Keratinocyte (primary cell): ENCODE results near the gene STK16.

Experiments
- EZH2 ChIP-seq: IDR thresholded peaks from one replicate; pipeline ENCODE4 v1.6.1; 2012; ENCODE audit warnings: inconsistent platforms, mild to moderate bottlenecking, low read length, moderate library complexity
- TF ChIP-seq, protein P1 (sequence below), 3 experiments: IDR thresholded peaks in 1 of 3; conservative IDR thresholded peaks in 1 of 3; optimal IDR thresholded peaks in 1 of 3; 2 replicates in 2 of 3; 3 replicates in 1 of 3; pipeline versions ENCODE3 to v1.5.1; 2011; ENCODE audit warnings: low read length in 3 of 3, mild to moderate bottlenecking in 3 of 3, moderate library complexity in 2 of 3, control low read depth in 1 of 3, inconsistent platforms in 1 of 3; ENCODE audit not compliant: insufficient read depth in 2 of 3; ENCODE audit errors: extremely low read depth in 1 of 3

DNA sequence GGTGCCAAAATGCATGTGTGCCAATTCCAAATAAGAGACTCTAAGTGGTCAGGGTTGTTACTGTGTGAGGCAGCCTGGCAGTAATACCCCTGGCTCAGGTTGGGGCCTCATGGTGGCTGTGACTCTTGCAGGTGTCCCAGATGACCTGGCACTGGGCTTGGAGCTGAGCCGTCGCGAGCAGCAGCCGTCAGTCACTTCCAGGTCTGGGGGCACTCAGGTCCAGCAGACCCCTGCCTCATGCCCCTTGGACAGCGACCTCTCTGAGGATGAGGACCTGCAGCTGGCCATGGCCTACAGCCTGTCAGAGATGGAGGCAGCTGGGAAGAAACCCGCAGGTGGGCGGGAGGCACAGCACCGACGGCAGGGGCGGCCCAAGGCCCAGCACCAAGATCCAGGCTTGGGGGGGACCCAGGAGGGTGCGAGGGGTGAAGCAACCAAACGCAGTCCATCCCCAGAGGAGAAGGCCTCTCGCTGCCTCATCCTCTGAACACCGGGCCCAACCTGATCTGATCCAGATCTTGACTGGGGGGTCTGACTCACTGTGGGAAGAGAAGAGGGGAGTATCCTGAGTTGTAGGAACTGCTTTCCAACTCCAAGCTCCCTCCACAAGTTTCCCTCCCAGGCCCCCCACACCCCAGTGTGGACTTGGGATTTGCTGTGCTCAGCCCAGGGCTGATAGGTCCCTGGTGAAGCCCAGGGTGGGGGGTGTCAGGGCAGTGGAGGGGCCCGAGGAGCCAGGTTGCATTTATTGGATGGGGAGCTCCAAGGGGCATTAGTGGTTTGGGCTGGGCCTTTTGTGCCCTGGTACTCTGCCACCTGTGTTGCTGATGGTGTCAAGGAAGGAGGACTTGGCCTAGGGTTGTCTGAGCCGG is 39.5 kb downstream of the STK16 start:
- TF ChIP-seq, protein P1, sequence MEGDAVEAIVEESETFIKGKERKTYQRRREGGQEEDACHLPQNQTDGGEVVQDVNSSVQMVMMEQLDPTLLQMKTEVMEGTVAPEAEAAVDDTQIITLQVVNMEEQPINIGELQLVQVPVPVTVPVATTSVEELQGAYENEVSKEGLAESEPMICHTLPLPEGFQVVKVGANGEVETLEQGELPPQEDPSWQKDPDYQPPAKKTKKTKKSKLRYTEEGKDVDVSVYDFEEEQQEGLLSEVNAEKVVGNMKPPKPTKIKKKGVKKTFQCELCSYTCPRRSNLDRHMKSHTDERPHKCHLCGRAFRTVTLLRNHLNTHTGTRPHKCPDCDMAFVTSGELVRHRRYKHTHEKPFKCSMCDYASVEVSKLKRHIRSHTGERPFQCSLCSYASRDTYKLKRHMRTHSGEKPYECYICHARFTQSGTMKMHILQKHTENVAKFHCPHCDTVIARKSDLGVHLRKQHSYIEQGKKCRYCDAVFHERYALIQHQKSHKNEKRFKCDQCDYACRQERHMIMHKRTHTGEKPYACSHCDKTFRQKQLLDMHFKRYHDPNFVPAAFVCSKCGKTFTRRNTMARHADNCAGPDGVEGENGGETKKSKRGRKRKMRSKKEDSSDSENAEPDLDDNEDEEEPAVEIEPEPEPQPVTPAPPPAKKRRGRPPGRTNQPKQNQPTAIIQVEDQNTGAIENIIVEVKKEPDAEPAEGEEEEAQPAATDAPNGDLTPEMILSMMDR (optimal IDR thresholded peaks at IDR 0.05 in 1 of 3, IDR thresholded peaks at IDR 0.05 in 1 of 3, conservative IDR thresholded peaks at IDR 0.05 in 1 of 3; ENCODE audit: extremely low read depth in 1 of 3, insufficient read depth in 2 of 3, low read length in 3 of 3): no peak
- no peak for TF ChIP-seq EZH2
